ENCODE results near the gene SLC6A15. TPM values are rescaled to one million over a fixed set of nuclear protein-coding genes. Genes with fewer than 3 reads are reported as not detected.

The SLC6A15 gene
- total and polyA plus RNA-seq, 2 of the 13 experiments (the other 11 are each of a cell fraction or from before 2014, with no cell fraction given): not detected

DNA sequence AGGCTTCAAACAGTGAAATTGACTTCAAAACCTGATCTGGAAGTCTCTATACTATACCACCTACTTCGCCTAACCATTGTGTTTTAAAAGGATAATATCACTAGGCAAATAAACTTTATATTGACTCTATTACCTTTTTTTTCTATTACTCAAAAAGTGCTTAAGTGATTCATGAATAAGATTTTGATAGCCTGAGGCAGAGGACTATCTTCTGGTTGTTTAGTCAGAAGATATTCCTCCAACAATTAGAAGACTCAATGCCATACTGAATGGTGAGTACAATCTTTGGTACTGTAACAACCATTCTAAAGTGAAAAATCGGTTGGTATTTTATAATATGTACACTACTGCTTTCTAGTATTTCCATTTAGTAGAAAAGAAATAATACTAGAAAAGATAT, 22.8 kb downstream of the SLC6A15 start (continued):
- TF ChIP-seq, protein P1, sequence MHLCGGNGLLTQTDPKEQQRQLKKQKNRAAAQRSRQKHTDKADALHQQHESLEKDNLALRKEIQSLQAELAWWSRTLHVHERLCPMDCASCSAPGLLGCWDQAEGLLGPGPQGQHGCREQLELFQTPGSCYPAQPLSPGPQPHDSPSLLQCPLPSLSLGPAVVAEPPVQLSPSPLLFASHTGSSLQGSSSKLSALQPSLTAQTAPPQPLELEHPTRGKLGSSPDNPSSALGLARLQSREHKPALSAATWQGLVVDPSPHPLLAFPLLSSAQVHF (CRISPR knock-in tag; IDR thresholded peaks at IDR 0.05): no peak
- TF ChIP-seq ZNF354B (CRISPR knock-in tag; IDR thresholded peaks at IDR 0.05): no peak

DNA sequence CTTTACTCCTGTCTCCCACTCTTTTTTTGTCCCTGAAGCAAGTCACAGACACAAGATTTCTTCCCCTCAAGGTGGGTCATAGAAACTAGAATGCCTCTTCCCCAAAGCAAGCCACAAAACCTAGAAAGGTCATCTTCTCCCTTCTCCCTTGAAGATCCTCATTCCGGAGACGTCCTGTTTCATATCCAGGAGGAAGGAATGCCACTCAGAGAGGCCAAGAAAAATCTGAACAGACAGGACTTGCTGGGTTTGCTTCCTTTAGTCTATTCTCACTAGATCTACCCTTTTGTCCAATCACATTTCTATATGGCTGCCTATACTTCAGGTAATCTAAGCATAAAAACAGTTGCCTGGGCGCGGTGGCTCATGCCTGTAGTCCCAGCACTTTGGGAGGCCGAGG, 23.7 kb downstream of the SLC6A15 start:
- in situ Hi-C loops (cut with HindIII; ENCODE audit: extremely low pct_ligation_motif_present, low pct_unique_long_range_greater_than_20kb) (no loop called here), intact Hi-C loops (cut with micrococcal nuclease; ENCODE audit: unreplicated experiment) (no loop called here)
- Histone ChIP-seq H3K9me3 (ENCODE audit: low read length) (no peaks in the 10 kb centered on the region), H3K27ac (ENCODE audit: extremely low read length, insufficient read depth, low read length) (no peak overlapping the region), H3K4me3 (replicated peaks in 1 of 3; ENCODE audit: insufficient read depth in 1 of 3, low read depth in 2 of 3, low read length in 3 of 3) (no peak overlapping the region), H3K4me2 (ENCODE audit: low read depth, low read length) (no peak overlapping the region), H3K36me3 (replicated peaks in 1 of 2; ENCODE audit: control insufficient read depth in 1 of 2, insufficient read depth in 2 of 2, low read length in 2 of 2) (no peaks in the 10 kb centered on the region), H2AFZ (ENCODE audit: low read length) (peak overlapping the region; percentile 34), H4K20me1 (ENCODE audit: insufficient read depth, low read length) (no peaks in the 10 kb centered on the region), H3K4me1 (ENCODE audit: insufficient read depth, low read length) (no peaks in the 10 kb centered on the region), H3K79me2 (ENCODE audit: insufficient read depth, low read length) (no peaks in the 10 kb centered on the region), H3K9ac (ENCODE audit: insufficient read depth, low read depth, low read length) (no peak overlapping the region), H3K27me3 (ENCODE audit: control insufficient read depth in 1 of 2, insufficient read depth in 2 of 2, low read length in 2 of 2) (no peaks in the 10 kb centered on the region)
- ATAC-seq (no peak), FAIRE-seq (no peak), DNase-seq (ENCODE audit: low spot score) (no peak)
- BruUV-seq (replicated peaks): no TSS peak
- 20% methylated on average over 5 of the region's 5 CpGs for WGBS (ENCODE audit: low lambda C conversion rate)
- ChIA-PET POLR2A (no interaction called here), CTCF (ENCODE audit: low intra/inter-chr PET ratio, low total read pairs) (no interaction called here)
- TF ChIP-seq KMT2B (CRISPR knock-in tag; IDR thresholded peaks at IDR 0.05): no peak
- TF ChIP-seq HOXA3 (CRISPR knock-in tag; IDR thresholded peaks at IDR 0.05): no peak
- TF ChIP-seq RFX3 (CRISPR knock-in tag; IDR thresholded peaks at IDR 0.05): no peak
- TF ChIP-seq, protein P2, sequence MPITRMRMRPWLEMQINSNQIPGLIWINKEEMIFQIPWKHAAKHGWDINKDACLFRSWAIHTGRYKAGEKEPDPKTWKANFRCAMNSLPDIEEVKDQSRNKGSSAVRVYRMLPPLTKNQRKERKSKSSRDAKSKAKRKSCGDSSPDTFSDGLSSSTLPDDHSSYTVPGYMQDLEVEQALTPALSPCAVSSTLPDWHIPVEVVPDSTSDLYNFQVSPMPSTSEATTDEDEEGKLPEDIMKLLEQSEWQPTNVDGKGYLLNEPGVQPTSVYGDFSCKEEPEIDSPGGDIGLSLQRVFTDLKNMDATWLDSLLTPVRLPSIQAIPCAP (CRISPR knock-in tag; IDR thresholded peaks at IDR 0.05; ENCODE audit: low read depth): no peak
- TF ChIP-seq, protein P3, sequence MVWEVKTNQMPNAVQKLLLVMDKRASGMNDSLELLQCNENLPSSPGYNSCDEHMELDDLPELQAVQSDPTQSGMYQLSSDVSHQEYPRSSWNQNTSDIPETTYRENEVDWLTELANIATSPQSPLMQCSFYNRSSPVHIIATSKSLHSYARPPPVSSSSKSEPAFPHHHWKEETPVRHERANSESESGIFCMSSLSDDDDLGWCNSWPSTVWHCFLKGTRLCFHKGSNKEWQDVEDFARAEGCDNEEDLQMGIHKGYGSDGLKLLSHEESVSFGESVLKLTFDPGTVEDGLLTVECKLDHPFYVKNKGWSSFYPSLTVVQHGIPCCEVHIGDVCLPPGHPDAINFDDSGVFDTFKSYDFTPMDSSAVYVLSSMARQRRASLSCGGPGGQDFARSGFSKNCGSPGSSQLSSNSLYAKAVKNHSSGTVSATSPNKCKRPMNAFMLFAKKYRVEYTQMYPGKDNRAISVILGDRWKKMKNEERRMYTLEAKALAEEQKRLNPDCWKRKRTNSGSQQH (CRISPR knock-in tag; IDR thresholded peaks at IDR 0.05; ENCODE audit: low read depth): no peak
- no peak for TF ChIP-seq ZNF883 (CRISPR knock-in tag; IDR thresholded peaks at IDR 0.05; ENCODE audit: not compliant biosample characterization)
- no peak for TF ChIP-seq ZNF263 (CRISPR knock-in tag; IDR thresholded peaks at IDR 0.05)
- TF ChIP-seq TBP (CRISPR knock-in tag; IDR thresholded peaks at IDR 0.05): no peak
- TF ChIP-seq, protein P4, sequence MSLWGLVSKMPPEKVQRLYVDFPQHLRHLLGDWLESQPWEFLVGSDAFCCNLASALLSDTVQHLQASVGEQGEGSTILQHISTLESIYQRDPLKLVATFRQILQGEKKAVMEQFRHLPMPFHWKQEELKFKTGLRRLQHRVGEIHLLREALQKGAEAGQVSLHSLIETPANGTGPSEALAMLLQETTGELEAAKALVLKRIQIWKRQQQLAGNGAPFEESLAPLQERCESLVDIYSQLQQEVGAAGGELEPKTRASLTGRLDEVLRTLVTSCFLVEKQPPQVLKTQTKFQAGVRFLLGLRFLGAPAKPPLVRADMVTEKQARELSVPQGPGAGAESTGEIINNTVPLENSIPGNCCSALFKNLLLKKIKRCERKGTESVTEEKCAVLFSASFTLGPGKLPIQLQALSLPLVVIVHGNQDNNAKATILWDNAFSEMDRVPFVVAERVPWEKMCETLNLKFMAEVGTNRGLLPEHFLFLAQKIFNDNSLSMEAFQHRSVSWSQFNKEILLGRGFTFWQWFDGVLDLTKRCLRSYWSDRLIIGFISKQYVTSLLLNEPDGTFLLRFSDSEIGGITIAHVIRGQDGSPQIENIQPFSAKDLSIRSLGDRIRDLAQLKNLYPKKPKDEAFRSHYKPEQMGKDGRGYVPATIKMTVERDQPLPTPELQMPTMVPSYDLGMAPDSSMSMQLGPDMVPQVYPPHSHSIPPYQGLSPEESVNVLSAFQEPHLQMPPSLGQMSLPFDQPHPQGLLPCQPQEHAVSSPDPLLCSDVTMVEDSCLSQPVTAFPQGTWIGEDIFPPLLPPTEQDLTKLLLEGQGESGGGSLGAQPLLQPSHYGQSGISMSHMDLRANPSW (CRISPR knock-in tag; IDR thresholded peaks at IDR 0.05; ENCODE audit: borderline replicate concordance): no peak
- no peak for TF ChIP-seq ZNF10 (CRISPR knock-in tag; IDR thresholded peaks at IDR 0.05; ENCODE audit: borderline replicate concordance, low read depth)
- no peak for TF ChIP-seq HMG20A (CRISPR knock-in tag; IDR thresholded peaks at IDR 0.05; ENCODE audit: borderline replicate concordance)
- TF ChIP-seq, protein P5, sequence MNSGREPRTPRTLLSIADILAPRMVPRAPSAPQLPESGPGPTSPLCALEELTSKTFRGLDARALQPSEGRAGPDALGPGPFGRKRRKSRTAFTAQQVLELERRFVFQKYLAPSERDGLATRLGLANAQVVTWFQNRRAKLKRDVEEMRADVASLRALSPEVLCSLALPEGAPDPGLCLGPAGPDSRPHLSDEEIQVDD (CRISPR knock-in tag; IDR thresholded peaks at IDR 0.05; ENCODE audit: borderline replicate concordance): no peak
- TF ChIP-seq, protein P6, sequence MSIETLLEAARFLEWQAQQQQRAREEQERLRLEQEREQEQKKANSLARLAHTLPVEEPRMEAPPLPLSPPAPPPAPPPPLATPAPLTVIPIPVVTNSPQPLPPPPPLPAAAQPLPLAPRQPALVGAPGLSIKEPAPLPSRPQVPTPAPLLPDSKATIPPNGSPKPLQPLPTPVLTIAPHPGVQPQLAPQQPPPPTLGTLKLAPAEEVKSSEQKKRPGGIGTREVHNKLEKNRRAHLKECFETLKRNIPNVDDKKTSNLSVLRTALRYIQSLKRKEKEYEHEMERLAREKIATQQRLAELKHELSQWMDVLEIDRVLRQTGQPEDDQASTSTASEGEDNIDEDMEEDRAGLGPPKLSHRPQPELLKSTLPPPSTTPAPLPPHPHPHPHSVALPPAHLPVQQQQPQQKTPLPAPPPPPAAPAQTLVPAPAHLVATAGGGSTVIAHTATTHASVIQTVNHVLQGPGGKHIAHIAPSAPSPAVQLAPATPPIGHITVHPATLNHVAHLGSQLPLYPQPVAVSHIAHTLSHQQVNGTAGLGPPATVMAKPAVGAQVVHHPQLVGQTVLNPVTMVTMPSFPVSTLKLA (IDR thresholded peaks at IDR 0.05): no peak
- no peak for TF ChIP-seq SP2 (CRISPR knock-in tag; IDR thresholded peaks at IDR 0.05)
- no peak for TF ChIP-seq ETV6 (CRISPR knock-in tag; conservative IDR thresholded peaks at IDR 0.05)
- TF ChIP-seq ZNF792 (CRISPR knock-in tag; IDR thresholded peaks at IDR 0.05): no peak
